BJ (cell line): Measurements from ENCODE around the gene RRP9. TPM values are rescaled to one million over a fixed set of nuclear protein-coding genes. Genes with fewer than 3 reads are reported as not detected.

Source experiments
- CTCF ChIA-PET: fragments of 350-600 bp; formaldehyde crosslinking; extraction: SDS; loops from one replicate; lab custom pipeline; 2021; ENCODE audit warnings: antibody characterized with exemption, inconsistent platforms; lab: Yijun Ruan, JAX
- POLR2A ChIA-PET: fragments of 300-600 bp; sonication (Branson Sonifier 250); formaldehyde crosslinking; extraction: SDS; loops from one replicate; lab custom pipeline; 2021; ENCODE audit warnings: antibody characterized with exemption; lab: Charles Lee
- DNase-seq: peaks from one replicate; pipeline ENCODE4 v3.0.0-alpha.2; 2011; ENCODE audit warnings: low read depth
- H3K27me3 ChIP-seq: 2 replicates; pipeline ENCODE4 v1.6.0; 2011; ENCODE audit warnings: low read length; ENCODE audit not compliant: control insufficient read depth, insufficient read depth
- H3K36me3 ChIP-seq: 2 replicates; pipeline ENCODE4 v1.5.1; 2011; ENCODE audit warnings: low read length; ENCODE audit not compliant: control insufficient read depth, insufficient read depth
- H3K4me3 ChIP-seq: 2 replicates; pipeline ENCODE4 v1.5.1; 2011; ENCODE audit warnings: low read depth, mild to moderate bottlenecking, control low read depth, low read length
- polyA plus RNA-seq: library from polyadenylated mRNA; depleted of rRNA; stranded (reverse); fragments of >200 nt; gene quantifications from 2 replicates; pipeline ENCODE4 v1.2.3, GENCODE V29; 2011
- TF ChIP-seq, protein P1 (sequence below): IDR thresholded peaks from 2 replicates; pipeline ENCODE4 v1.5.1; 2011; ENCODE audit warnings: low read depth, mild to moderate bottlenecking, control low read depth, inconsistent platforms, low read length, moderate library complexity; ENCODE audit not compliant: insufficient read depth

The RRP9 gene
- polyA plus RNA-seq, 1 experiment = 23.4 TPM

DNA sequence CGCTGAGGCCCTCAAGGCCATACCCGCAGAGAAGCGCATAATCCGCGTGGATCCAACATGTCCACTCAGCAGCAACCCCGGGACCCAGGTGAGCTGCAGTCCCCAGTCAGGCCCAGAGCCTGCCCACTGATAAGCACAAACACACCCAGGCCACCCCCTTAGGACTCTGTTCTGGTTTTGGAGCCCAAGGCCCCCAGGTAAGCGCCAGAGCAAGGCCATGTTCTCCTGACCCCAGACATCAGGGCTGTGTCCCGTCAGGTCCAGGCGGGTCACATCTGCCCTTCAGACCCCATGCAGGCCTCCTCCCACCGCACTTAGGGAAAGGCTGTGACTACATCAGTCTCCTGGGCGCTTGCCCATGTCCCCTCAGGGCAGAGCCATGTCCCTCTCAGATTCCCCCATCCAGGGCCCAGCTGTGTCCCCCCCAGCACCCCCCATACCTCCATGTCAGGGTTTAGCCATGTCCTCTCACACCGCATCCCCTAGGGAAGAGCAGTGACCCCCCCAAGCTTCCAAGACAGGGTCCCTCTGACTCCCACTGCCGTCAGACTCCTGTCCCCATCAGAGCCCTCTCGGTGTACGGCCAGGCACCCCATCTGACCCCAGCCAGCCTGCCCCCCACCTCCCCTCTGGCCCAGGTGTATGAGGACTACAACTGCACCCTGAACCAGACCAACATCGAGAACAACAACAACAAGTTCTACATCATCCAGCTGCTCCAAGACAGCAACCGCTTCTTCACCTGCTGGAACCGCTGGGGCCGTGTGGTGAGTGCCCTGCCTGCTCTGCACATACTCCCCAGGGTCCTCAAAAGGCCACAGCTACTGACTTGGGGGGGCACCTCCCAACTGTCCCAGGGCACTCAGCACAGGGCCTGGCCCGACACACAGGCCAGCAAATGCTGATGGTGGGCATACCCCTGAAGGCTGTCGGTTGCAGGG is 2.0 kb upstream of the RRP9 start:
- TF ChIP-seq, protein P1, sequence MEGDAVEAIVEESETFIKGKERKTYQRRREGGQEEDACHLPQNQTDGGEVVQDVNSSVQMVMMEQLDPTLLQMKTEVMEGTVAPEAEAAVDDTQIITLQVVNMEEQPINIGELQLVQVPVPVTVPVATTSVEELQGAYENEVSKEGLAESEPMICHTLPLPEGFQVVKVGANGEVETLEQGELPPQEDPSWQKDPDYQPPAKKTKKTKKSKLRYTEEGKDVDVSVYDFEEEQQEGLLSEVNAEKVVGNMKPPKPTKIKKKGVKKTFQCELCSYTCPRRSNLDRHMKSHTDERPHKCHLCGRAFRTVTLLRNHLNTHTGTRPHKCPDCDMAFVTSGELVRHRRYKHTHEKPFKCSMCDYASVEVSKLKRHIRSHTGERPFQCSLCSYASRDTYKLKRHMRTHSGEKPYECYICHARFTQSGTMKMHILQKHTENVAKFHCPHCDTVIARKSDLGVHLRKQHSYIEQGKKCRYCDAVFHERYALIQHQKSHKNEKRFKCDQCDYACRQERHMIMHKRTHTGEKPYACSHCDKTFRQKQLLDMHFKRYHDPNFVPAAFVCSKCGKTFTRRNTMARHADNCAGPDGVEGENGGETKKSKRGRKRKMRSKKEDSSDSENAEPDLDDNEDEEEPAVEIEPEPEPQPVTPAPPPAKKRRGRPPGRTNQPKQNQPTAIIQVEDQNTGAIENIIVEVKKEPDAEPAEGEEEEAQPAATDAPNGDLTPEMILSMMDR = no peak

DNA sequence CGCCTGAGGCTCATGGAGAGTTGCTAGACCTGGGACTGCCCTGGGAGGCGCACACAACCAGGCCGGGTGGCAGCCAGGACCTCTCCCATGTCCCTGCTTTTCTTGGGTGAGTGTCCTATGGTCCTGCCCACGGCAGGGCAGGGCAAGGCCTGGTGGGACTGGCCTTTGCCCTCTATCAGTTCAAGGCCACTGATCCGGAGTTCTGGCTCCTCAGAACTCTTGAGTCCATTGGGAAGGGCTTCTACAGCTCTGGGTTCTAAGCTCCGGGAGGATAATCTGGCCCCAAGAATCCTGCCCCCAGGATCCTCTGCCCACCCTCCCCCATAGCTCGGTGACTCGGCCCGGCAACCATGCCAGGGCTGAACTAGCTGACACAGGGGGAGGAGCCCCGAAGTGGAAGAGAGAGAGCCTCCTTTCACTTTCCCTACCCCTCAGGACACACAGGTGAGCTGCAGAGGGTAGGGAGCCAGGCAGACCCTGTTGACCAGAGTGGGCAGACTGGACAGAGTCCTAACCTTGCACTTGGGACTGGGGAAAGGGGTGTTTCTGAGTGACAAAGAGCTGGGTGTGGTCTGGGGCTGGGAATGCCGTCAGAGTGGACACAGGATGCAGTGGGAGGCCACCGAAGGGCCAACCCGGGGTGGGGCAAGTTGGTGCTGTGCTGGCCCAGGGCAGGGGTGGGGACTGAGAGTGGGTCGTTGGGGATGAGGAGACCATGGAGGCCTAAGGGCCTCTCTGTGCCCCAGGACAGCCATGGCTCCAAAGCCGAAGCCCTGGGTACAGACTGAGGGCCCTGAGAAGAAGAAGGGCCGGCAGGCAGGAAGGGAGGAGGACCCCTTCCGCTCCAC is 1.1 kb upstream of the RRP9 start:
- Histone ChIP-seq H3K36me3 (peaks cover 6% of the 10 kb centered on the region; the same call in 1 of the 2 replicates), H3K4me3 (peak overlapping the region; percentile 36), H3K27me3 (no peaks in the 10 kb centered on the region)
- TF ChIP-seq, protein P1 = no peak
- POLR2A ChIA-PET = interaction anchor here (0.6 kb wide), 2 partner anchors 110 to 253 kb away, joined by 6 to 23 read pairs; no protein-coding TSS in a partner anchor
- DNase-seq = no peak
- CTCF ChIA-PET = interaction anchor here (0.8 to 5.2 kb wide), 19 partner anchors 11 to 196 kb away, joined by 3 to 53 read pairs (median 7); partner anchors contain the start of genes ABHD14A, ABHD14B, ACY1 and GPR62

More for the DNA sequence above, 2.0 kb upstream of the RRP9 start:
- no peak for DNase-seq
- Histone ChIP-seq H3K27me3 (no peaks in the 10 kb centered on the region), H3K36me3 (peaks cover 5% of the 10 kb centered on the region; the same call in 1 of the 2 replicates), H3K4me3 (no peak overlapping the region)
- ChIA-PET POLR2A (no interaction called here), CTCF (interaction anchor here (0.6 to 5.2 kb wide), 12 partner anchors 10 to 195 kb away, joined by 3 to 53 read pairs (median 6); partner anchors contain the start of genes ABHD14A, ABHD14B, ACY1 and GPR62)

DNA sequence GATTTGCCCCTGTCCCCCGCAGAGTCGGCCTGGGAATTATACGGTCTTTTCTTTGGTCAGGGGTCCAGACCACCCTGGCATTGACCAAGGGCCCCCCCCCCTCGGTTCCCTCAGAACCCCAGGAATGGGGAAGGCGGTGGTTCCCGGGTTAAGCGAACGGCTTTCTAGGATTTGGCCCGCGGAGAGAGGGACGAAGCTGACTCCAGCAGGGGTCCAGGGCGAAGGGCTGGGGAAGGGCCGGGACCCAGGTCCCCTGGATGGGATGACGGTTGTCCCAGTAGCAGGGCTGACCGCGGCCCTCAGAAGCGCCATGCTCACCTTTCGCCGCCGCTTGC is 274 bp downstream of the RRP9 start:
- H3K36me3 ChIP-seq = peaks cover 20% of the 10 kb centered on the region
- CTCF ChIA-PET = interaction anchor here (0.6 to 5.2 kb wide), 27 partner anchors 8 to 550 kb away, joined by 3 to 53 read pairs (median 5); partner anchors contain the start of genes ABHD14A, ABHD14B, ACY1 and GPR62
- DNase-seq = no peak
- no peaks in the 10 kb centered on the region for H3K27me3 ChIP-seq
- POLR2A ChIA-PET = interaction anchor here (0.5 to 1.1 kb wide), 5 partner anchors 11 to 260 kb away, joined by 3 to 6 read pairs (median 3); partner anchors contain the start of gene RPL29
- peak overlapping the region; percentile 63 for H3K4me3 ChIP-seq
- TF ChIP-seq, protein P1 = no peak

DNA sequence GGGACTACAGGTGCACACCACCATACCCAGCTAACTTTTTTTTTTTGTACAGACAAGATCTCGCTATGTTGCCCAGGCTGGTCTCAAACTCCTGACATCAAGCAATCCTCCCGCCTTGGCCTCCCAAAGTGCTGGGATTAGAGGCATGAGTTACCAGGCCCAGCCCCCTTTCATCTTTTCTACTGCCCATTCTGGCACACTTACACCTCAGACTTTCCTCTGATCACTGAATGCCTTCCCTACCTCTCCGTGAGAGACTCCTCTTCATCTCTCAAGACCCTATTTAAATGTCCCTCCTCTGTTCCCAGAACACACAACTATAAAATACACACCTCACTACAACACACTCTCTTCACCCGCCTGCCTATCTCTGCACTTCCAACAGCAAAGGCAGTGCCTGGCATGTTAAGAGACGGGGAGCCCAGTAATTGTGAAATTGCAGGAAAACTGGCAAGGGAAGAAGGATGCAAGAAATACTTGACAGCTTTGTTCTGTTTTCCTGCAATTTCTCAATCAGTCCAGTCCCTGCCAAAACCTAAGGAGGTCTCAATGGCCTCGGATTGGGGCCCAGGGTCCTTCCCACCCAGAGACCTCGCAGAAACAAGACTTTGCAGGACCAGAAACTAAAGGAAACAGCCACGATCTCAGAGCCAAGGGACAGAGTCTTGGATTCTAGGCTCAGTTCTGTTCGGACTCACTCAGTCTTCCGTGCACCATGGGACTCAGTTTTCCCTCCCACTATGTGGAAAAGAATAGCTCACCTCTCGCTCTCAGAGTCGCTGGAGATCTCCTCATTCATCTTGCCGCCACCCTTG is 849 bp downstream of the RRP9 start:
- peaks cover 22% of the 10 kb centered on the region for H3K36me3 ChIP-seq
- TF ChIP-seq, protein P1 = no peak
- no peaks in the 10 kb centered on the region for H3K27me3 ChIP-seq
- H3K4me3 ChIP-seq = peak overlapping the region; percentile 63
- ChIA-PET POLR2A (interaction anchor here (0.5 to 1.1 kb wide), 5 partner anchors 12 to 261 kb away, joined by 3 to 6 read pairs (median 3); partner anchors contain the start of gene RPL29), CTCF (interaction anchor here (0.6 to 5.2 kb wide), 26 partner anchors 8 to 550 kb away, joined by 3 to 53 read pairs (median 5); partner anchors contain the start of genes ABHD14A, ABHD14B, ACY1 and GPR62)
- DNase-seq = no peak
